GM12801 (cell line): ENCODE measurements around the gene IRF8.

Source experiments
- CTCF ChIP-seq: IDR thresholded peaks from one replicate; pipeline ENCODE4 v1.5.1; 2011; ENCODE audit warnings: control low read depth; ENCODE audit not compliant: insufficient read length; ENCODE audit errors: extremely low read depth

IRF8 gene

GRCh38 chr16:85856079-85856478 lies 42.9 kb upstream of the IRF8 start:
- TF ChIP-seq CTCF: no peak

DNA sequence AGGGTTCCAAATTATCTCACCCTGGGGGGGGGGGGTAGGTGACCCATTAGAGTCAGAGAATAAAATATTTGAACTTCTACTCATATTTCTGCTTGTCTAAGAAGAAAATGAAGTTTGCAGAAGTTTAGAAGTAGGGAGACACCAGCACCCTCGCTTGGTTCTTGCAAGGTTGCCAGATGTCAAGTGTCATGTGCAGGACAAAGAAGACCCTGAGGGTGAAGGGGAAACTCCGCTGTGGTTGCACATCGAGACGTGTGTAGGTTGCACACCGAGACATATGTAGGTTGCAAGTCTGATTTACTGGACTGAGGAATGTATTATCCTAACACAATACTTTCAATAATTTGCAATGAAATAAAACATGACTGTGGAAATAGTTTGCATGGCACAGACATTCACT lies 42.4 kb upstream of the IRF8 start:
- TF ChIP-seq CTCF: no peak

GRCh38 chr16:85857406-85857805 lies 41.6 kb upstream of the IRF8 start:
- no peak for TF ChIP-seq CTCF

DNA sequence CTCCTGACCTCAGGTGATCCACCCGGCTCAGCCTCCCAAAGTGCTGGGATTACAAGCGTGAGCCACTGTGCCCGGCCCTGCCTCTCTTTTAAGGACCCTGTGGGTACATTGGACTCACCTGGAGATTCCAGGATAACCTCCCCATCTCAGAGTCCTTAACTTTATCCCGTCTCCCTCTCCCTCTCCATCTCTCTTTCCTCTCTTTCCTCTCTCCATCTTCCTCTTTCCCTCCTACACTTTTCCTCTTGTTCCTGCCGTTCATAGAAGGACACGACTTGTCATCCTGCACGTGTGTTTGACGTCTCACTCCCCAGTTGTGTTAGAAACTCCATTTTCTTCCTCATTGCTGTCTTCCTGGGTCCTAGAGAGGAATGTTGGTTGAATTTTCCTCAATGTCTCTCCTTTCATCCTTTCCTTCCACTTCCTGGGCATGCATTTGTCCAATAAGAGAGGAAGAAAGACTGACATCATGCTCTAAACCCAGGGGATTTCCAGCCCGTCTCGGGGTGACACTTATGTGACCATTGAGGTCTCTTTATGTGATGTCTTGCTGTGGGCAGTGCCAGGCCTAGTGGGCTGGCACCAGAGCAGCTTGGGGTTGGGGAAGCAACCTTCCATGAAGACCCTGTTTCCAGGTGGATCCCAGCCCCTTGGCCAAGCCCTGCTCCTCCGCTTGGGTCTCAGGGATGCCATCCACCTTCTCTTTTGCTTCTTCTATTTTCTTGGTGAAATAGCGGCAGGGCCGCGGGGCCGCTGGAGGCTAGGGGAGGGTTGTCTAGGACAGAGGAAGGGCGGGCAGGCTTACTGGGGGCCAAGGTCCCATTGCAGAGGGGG lies 39.8 kb upstream of the IRF8 start:
- TF ChIP-seq CTCF: no peak

- TF ChIP-seq CTCF: no peak
Observed at GRCh38 chr16:85859818-85860125, 39.2 kb upstream of the IRF8 start.

DNA sequence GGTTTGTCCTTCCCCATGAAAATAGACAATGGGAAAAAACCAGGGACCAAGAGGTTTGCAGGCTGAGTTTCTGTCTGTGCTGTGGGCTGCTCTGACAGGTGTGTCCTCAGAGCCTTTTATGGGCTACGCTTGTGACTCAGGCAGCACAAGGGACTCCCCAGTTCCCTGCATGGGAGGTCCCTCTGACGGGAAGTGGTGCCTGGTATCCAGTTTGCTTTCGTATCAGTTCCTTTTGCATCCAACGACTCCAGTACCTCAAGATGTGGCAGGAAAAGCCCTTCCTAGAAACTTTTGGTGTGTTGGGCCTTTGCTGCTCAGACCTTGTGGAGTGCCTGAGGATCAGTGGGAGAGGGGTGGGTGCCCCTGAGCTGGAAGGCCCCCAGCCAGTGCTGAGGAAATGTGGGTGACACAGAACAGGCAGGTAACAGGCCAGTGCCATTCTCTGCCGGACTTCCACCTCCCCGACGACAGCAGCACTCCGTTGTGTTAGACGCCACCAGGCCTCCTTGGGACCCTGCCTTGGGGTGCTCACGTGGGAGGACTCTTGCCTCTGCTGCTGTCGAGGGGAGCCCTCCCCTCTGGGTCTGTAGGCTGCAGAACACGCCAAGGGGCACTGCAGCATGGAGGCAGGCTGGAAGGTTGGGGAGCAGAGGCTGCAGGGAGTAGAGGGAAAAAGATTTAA lies 38.4 kb upstream of the IRF8 start:
- no peak for TF ChIP-seq CTCF

- no peak for TF ChIP-seq CTCF
Observed at GRCh38 chr16:85861095-85861825, 37.7 kb upstream of the IRF8 start.
